ENCODE measurements around the gene ZDHHC20. TPM values are rescaled to one million over a fixed set of nuclear protein-coding genes. Genes with fewer than 3 reads are reported as not detected.

ZDHHC20 gene
- total RNA-seq: 76.4 and 88.6 TPM in 2 replicates

GRCh38 chr13:21458813-21459701 lies at the start of gene ZDHHC20:
TSS of gene ZDHHC20 (minus strand) at chr13:21459303. CDS start at chr13:21459171, 132 bp downstream.

Small RNA genes within 50 kb of the gene (small RNA-seq; reads per million reads assigned to genes)
- not detected for gene RNA5SP25

Other genes starting within 250 kb of the ZDHHC20 start
- 29.4 and 34.3 TPM in 2 replicates for gene MICU2, start 144.9 kb upstream of the ZDHHC20 start, total RNA-seq
- gene FGF9, start 211.8 kb upstream of the ZDHHC20 start, total RNA-seq: not detected in 2 replicates

All from vein endothelial cell (primary cell).